Osteocyte (in vitro differentiated cells): Measurements from ENCODE around the gene MINDY2. TPM values are rescaled to one million over a fixed set of nuclear protein-coding genes. Genes with fewer than 3 reads are reported as not detected.

Experiments
- DNase-seq: peaks from one replicate; pipeline ENCODE4 v3.0.0; 2021; ENCODE audit warnings: mixed read lengths; ENCODE audit not compliant: unreplicated experiment; ENCODE audit errors: extremely low spot score
- H3K27ac Mint-ChIP-seq: one replicate; pipeline ENCODE4 v1.8.0; 2021; ENCODE audit warnings: mild to moderate bottlenecking, mixed read lengths; ENCODE audit not compliant: unreplicated experiment
- H3K27me3 Mint-ChIP-seq: one replicate; pipeline ENCODE4 v1.8.0; 2021; ENCODE audit warnings: mixed read lengths; ENCODE audit not compliant: unreplicated experiment
- H3K36me3 Mint-ChIP-seq: one replicate; pipeline ENCODE4 v1.8.0; 2021; ENCODE audit warnings: mixed read lengths; ENCODE audit not compliant: unreplicated experiment
- H3K4me1 Mint-ChIP-seq: one replicate; pipeline ENCODE4 v1.8.0; 2021; ENCODE audit warnings: mixed read lengths; ENCODE audit not compliant: unreplicated experiment
- H3K4me3 Mint-ChIP-seq: one replicate; pipeline ENCODE4 v1.8.0; 2021; ENCODE audit warnings: mild to moderate bottlenecking, moderate library complexity, mixed read lengths; ENCODE audit not compliant: unreplicated experiment
- H3K9me3 Mint-ChIP-seq: one replicate; pipeline ENCODE4 v1.8.0; 2021; ENCODE audit warnings: mixed read lengths; ENCODE audit not compliant: unreplicated experiment
- CTCF ChIP-seq: fragments of 200-600 bp; sonication (generic); IDR thresholded peaks from 2 replicates; pipeline ENCODE4 v1.5.0; 2021; ENCODE audit warnings: antibody characterized with exemption, mild to moderate bottlenecking, moderate library complexity
- total RNA-seq: library from RNA; stranded (reverse); gene quantifications from 2 replicates; pipeline ENCODE4 v1.2.1, GENCODE V29; 2021

The MINDY2 gene
- total RNA-seq, 1 donor from 2014 or later = 18.6 TPM

- H3K36me3 Mint-ChIP-seq = no peaks in the 10 kb centered on the region
- no peak for TF ChIP-seq CTCF
- H3K9me3 Mint-ChIP-seq = no peaks in the 10 kb centered on the region
- peaks cover 2% of the 10 kb centered on the region for H3K27me3 Mint-ChIP-seq
- H3K4me3 Mint-ChIP-seq = no peak overlapping the region
- DNase-seq = no peak
- peaks cover 4% of the 10 kb centered on the region for H3K4me1 Mint-ChIP-seq
- no peak overlapping the region for H3K27ac Mint-ChIP-seq
These were observed 15.8 kb upstream of the MINDY2 start for GRCh38 chr15:58755350-58755749.

DNA sequence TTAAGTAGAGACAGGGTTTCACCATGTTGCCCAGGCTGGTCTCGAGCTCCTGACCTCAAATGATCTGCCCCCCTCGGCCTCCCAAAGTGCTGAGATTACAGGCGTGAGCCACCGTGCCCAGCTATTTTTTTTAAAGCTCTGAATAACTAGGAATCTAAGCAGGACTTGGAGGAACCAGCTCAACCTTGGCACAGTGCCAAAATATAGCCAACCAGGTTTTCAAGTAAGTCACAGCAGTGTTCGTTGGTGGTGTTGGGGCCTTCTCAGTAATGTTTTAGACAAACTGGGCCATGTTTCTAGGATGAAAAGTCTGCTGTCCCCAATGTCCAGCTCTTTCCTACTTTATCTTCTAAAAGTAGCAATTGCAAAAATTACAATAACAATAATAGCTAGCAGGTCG lies 15.1 kb upstream of the MINDY2 start:
- no peaks in the 10 kb centered on the region for H3K9me3 Mint-ChIP-seq
- peaks cover 6% of the 10 kb centered on the region for H3K27me3 Mint-ChIP-seq
- no peak overlapping the region for H3K4me3 Mint-ChIP-seq
- peaks cover 1% of the 10 kb centered on the region for H3K4me1 Mint-ChIP-seq
- TF ChIP-seq CTCF = no peak
- H3K36me3 Mint-ChIP-seq = no peaks in the 10 kb centered on the region
- H3K27ac Mint-ChIP-seq = no peak overlapping the region
- no peak for DNase-seq

GRCh38 chr15:58758141-58758540 lies 13.0 kb upstream of the MINDY2 start:
- Mint-ChIP-seq H3K9me3 (no peaks in the 10 kb centered on the region), H3K4me3 (no peak overlapping the region), H3K27me3 (peaks cover 6% of the 10 kb centered on the region), H3K36me3 (no peaks in the 10 kb centered on the region), H3K27ac (no peak overlapping the region), H3K4me1 (peaks cover 1% of the 10 kb centered on the region)
- TF ChIP-seq CTCF = peak; percentile 52
- DNase-seq = no peak

DNA sequence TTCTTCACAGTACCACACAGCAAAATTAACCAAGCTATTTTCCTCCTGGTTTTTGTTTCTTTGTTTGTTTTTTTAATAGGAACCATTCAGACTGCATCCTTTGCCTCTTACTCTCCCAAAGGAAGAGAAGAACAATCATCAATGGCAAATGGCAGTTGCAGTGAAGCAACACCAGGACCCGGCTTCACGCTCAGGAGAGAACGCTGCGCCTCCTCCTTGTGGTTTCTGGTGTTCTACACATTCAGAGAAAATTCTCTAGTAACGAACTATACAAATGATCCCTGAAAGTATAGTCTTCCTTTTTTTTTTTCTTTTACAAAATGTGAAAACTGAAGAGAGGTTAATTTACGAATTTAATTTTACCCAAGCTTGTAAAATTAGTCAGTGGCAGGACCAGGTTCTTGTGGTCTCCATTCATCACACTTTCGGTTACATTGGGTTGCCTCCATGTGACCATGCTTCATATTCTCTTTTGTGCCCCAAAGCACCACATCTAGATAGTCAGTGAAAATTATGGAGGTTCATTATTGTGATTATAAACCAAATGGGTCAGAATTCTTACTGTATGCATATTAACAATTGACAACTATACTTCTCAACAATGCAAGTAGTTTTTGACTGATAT lies 10.6 kb upstream of the MINDY2 start:
- H3K4me1 Mint-ChIP-seq = no peaks in the 10 kb centered on the region
- DNase-seq = no peak
- H3K27ac Mint-ChIP-seq = no peak overlapping the region
- H3K36me3 Mint-ChIP-seq = no peaks in the 10 kb centered on the region
- no peak overlapping the region for H3K4me3 Mint-ChIP-seq
- peaks cover 4% of the 10 kb centered on the region for H3K27me3 Mint-ChIP-seq
- H3K9me3 Mint-ChIP-seq = peaks cover 6% of the 10 kb centered on the region
- no peak for TF ChIP-seq CTCF

- no peak for TF ChIP-seq CTCF
- H3K36me3 Mint-ChIP-seq = no peaks in the 10 kb centered on the region
- no peak overlapping the region for H3K27ac Mint-ChIP-seq
These were observed 10.1 kb upstream of the MINDY2 start for GRCh38 chr15:58761010-58761388.

More at GRCh38 chr15:58761010-58761388, 10.1 kb upstream of the MINDY2 start:
- Mint-ChIP-seq H3K9me3 (peaks cover 6% of the 10 kb centered on the region), H3K4me3 (no peak overlapping the region), H3K27me3 (peaks cover 4% of the 10 kb centered on the region), H3K4me1 (no peaks in the 10 kb centered on the region)
- DNase-seq = no peak
